ENCODE measurements around the gene MAPK10. TPM values are rescaled to one million over a fixed set of nuclear protein-coding genes. Genes with fewer than 3 reads are reported as not detected.

The MAPK10 gene
- total RNA-seq, 2 experiments from 2014 or later: not detected

DNA sequence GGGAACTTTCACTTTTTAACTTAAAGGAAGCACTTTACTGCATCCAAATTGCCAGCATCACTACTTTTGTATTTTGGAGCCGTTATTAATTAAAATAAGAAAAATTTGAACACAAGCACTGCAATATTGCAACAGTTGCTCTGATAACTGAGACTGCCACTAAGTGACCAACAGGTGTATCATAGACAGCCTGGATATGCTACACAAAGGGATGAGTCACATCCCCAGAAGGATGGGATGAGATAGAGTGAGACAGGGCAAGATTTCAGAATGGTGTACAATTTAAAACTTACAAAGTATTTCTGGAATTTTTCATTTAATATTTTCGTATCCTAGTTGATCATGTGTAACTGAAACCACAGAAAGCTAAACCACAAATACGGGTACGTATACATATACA lies 204.1 kb downstream of the MAPK10 start:
- intact Hi-C loops (cut with micrococcal nuclease): no loop called here
- H3K27ac Mint-ChIP-seq: no peak overlapping the region
- DNase-seq: no peak
- no peaks in the 10 kb centered on the region for H3K36me3 Mint-ChIP-seq (ENCODE audit: low read depth)
- no peak overlapping the region for H3K4me3 Mint-ChIP-seq
- no peaks in the 10 kb centered on the region for H3K27me3 Mint-ChIP-seq (ENCODE audit: low read depth)
- no peaks in the 10 kb centered on the region for H3K4me1 Mint-ChIP-seq (ENCODE audit: low read depth)
- CTCF ChIA-PET: no interaction called here
- H3K9me3 Mint-ChIP-seq: no peaks in the 10 kb centered on the region

DNA sequence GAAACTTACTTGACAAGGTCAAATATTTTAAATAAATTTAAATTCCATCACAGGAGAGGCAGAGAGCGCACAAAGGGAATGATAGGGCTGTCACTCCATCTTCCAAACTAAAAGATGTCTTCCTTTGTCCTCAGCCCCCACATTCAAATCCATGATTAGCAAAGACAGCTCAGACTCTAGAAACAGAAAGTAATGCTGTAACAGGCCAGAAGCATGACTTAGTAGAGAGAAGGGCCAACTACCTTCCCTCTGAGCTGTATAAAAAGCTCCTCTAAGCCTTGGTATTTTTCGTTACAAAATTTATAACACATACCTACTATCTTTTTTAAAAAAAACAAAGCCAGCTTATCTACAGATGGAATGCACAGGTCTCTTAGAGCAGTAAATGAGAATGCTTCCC lies 207.4 kb downstream of the MAPK10 start:
- Mint-ChIP-seq H3K27me3 (ENCODE audit: low read depth) (no peaks in the 10 kb centered on the region), H3K4me1 (ENCODE audit: low read depth) (no peaks in the 10 kb centered on the region), H3K9me3 (no peaks in the 10 kb centered on the region), H3K27ac (no peak overlapping the region), H3K36me3 (ENCODE audit: low read depth) (no peaks in the 10 kb centered on the region), H3K4me3 (no peak overlapping the region)
- no peak for DNase-seq
- intact Hi-C loops (cut with micrococcal nuclease): no loop called here
- CTCF ChIA-PET: interaction anchor here (0.7 kb wide), 1 partner anchor 1385 kb away, joined by 3 read pairs; no protein-coding TSS in a partner anchor

DNA sequence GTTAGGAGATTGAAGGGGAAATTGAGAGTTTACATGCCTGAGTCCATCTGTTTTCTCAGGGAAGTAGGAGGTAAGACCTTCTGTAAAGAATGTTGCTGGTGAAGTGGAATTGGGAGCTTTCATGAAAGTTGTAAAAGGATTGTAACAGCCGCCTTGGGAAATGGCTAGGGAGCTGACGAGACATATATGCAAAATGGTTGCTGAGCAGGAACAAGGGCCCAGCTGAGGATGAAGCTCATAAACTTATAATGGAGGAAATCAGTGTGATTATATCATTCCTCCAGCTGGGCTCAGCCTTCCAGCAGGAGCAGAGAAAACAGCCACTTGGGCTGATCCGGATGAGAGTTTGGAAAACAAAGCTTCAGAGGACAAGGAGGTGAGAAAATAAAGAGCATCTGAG lies 208.7 kb downstream of the MAPK10 start:
- H3K36me3 Mint-ChIP-seq (ENCODE audit: low read depth): no peaks in the 10 kb centered on the region
- H3K9me3 Mint-ChIP-seq: no peaks in the 10 kb centered on the region
- no peak for DNase-seq
- intact Hi-C loops (cut with micrococcal nuclease): no loop called here
- H3K27me3 Mint-ChIP-seq (ENCODE audit: low read depth): peaks cover 2% of the 10 kb centered on the region
- H3K4me1 Mint-ChIP-seq (ENCODE audit: low read depth): no peaks in the 10 kb centered on the region
- CTCF ChIA-PET: no interaction called here
- no peak overlapping the region for H3K4me3 Mint-ChIP-seq
- H3K27ac Mint-ChIP-seq: no peak overlapping the region

DNA sequence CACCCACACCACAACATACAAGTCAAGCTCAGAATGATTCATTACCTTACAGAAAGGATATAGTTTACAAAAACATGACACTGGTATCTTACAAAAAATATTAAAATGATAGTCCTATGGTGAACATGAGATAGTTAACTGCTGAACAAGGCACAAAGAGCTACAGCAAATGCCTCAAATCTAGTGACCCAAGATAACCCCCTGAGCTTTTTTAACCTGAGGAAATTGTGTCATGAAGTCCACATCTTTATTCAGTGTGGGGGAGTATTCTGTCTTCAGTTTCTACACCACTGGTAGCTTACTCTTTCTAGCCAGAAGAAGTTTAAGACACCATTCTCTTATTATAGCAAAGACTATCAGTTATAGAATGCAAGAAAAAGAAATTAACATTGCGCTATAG lies 218.7 kb downstream of the MAPK10 start:
- CTCF ChIA-PET: no interaction called here
- no peak overlapping the region for H3K4me3 Mint-ChIP-seq
- H3K4me1 Mint-ChIP-seq (ENCODE audit: low read depth): no peaks in the 10 kb centered on the region
- H3K27me3 Mint-ChIP-seq (ENCODE audit: low read depth): no peaks in the 10 kb centered on the region
- H3K27ac Mint-ChIP-seq: no peak overlapping the region
- DNase-seq: no peak
- no peaks in the 10 kb centered on the region for H3K36me3 Mint-ChIP-seq (ENCODE audit: low read depth)
- H3K9me3 Mint-ChIP-seq: peaks cover 2% of the 10 kb centered on the region
- intact Hi-C loops (cut with micrococcal nuclease): no loop called here

DNA sequence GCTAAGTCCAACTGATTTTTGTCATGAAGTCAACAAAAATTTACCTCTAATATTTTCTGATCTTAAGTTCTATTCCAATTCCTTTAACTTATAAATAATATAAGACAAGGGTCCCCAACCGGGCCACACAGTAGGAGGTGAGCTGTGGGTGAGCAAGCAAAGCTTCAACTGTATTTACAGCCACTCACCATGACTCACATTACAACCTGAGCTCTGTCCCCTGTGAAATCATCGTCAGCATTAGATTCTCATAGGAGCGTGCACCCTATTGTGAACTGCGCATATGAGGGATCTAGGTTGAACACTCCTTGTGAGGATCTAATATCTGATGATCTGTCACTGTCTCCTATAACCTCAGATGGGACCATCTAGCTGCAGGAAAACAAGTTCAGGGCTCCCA lies 227.4 kb downstream of the MAPK10 start:
- no peak for DNase-seq
- Mint-ChIP-seq H3K27ac (no peak overlapping the region), H3K9me3 (peaks cover 2% of the 10 kb centered on the region), H3K4me1 (ENCODE audit: low read depth) (no peaks in the 10 kb centered on the region), H3K36me3 (ENCODE audit: low read depth) (no peaks in the 10 kb centered on the region), H3K27me3 (ENCODE audit: low read depth) (no peaks in the 10 kb centered on the region), H3K4me3 (no peak overlapping the region)
- intact Hi-C loops (cut with micrococcal nuclease): no loop called here
- CTCF ChIA-PET: no interaction called here

DNA sequence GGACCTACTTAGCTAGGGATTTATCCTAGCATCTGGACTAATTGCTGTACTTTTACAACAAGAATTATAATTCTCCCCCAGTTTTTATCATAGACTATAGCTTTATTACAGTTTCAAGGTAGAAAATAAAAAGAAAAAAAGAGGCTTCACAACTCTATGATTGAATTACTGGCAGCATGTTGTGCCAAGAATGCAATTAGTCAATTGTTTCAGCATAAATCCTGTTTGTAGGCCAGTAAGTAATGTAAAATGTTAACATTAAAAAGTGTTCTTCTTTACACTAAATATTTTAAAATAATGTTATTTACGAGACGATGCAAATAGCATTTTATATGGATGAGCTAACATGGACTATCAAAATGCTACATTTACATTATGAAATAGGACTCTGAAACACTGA lies 228.4 kb downstream of the MAPK10 start:
- Mint-ChIP-seq H3K36me3 (ENCODE audit: low read depth) (no peaks in the 10 kb centered on the region), H3K4me1 (ENCODE audit: low read depth) (no peaks in the 10 kb centered on the region), H3K4me3 (no peak overlapping the region), H3K27ac (no peak overlapping the region), H3K27me3 (ENCODE audit: low read depth) (no peaks in the 10 kb centered on the region), H3K9me3 (no peaks in the 10 kb centered on the region)
- DNase-seq: no peak
- CTCF ChIA-PET: no interaction called here
- intact Hi-C loops (cut with micrococcal nuclease): no loop called here

DNA sequence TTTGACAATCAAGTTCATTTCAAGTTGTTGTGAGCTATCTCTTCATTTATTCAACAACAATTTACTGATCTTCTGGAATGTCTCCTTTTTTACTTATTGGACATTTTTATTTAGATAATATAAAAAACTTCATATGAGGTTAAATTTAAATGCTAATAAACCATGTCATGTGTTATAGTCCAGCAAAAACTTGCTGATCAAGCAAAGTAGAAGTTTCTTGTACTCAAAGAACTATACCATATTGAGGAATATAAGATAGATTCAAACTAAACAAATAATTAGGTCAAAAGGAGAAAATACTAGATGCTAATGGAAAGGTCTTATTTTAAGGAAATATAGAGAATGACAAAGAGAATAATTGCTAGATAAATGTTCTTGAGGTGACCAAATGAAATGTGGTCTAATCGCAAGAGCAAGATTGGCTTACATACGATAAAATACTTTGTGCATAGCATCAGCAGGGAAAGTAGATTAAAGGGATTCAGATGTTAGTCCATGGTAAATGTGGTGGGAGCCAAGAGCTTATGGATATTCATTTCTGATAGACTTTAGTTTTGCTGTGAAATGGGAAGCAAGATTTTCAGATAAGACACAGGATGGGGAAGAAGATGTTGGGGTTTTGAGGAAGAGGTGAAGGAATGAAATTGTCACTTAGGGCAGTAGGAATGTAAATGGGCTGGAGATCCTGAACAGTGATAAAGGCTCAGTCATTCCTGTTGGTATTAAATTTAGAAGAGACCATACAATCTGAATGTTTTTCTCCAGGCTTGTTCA lies 229.5 kb downstream of the MAPK10 start:
- H3K9me3 Mint-ChIP-seq: no peaks in the 10 kb centered on the region
- intact Hi-C loops (cut with micrococcal nuclease): no loop called here
- H3K27me3 Mint-ChIP-seq (ENCODE audit: low read depth): no peaks in the 10 kb centered on the region
- no peaks in the 10 kb centered on the region for H3K36me3 Mint-ChIP-seq (ENCODE audit: low read depth)
- no peak overlapping the region for H3K27ac Mint-ChIP-seq
- no peak for DNase-seq
- no peak overlapping the region for H3K4me3 Mint-ChIP-seq
- CTCF ChIA-PET: no interaction called here
- no peaks in the 10 kb centered on the region for H3K4me1 Mint-ChIP-seq (ENCODE audit: low read depth)

DNA sequence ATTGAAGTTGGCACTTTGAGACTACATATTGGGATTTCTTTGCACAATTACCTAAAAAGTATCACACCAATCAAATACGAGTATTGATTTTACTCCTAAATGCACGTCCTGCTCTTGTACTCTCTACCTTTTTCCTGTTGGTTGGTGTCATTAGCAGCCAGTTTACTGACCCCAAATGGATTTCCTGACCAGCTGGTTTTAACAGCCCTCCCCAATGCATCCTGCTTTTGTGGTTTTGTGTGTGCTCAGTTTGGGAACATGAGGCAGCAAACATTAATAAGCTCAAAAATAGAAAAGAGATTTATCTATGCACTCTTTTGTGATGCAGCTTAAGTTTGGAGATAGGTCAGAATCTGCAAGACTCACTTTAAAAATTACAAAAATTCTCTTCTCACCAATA lies 230.3 kb downstream of the MAPK10 start:
- CTCF ChIA-PET: no interaction called here
- H3K4me1 Mint-ChIP-seq (ENCODE audit: low read depth): no peaks in the 10 kb centered on the region
- no peaks in the 10 kb centered on the region for H3K27me3 Mint-ChIP-seq (ENCODE audit: low read depth)
- H3K27ac Mint-ChIP-seq: no peak overlapping the region
- intact Hi-C loops (cut with micrococcal nuclease): no loop called here
- no peak for DNase-seq
- H3K36me3 Mint-ChIP-seq (ENCODE audit: low read depth): no peaks in the 10 kb centered on the region
- no peaks in the 10 kb centered on the region for H3K9me3 Mint-ChIP-seq
- no peak overlapping the region for H3K4me3 Mint-ChIP-seq

DNA sequence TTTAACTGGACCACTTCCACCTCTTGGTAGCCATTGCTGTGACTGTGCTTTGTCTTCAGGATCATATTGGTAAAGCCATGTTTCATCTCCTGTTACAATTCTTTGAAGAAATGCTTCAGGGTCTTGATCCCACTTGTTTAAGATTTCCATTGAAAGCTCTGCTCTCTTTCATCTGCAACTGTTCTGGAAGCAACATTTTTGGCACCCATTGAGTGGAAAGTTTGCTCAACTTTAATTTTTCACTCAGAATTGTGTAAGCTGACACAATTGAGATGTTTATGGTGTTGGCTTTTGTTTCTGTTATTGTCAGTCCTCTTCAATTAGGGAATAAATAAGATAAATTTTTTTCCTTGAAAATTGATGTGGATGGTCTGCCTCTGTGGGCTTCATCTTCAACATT lies 237.4 kb downstream of the MAPK10 start:
- Mint-ChIP-seq H3K9me3 (peaks cover 2% of the 10 kb centered on the region), H3K36me3 (ENCODE audit: low read depth) (no peaks in the 10 kb centered on the region), H3K27ac (no peak overlapping the region), H3K4me1 (ENCODE audit: low read depth) (no peaks in the 10 kb centered on the region), H3K4me3 (no peak overlapping the region), H3K27me3 (ENCODE audit: low read depth) (no peaks in the 10 kb centered on the region)
- CTCF ChIA-PET: no interaction called here
- no peak for DNase-seq
- intact Hi-C loops (cut with micrococcal nuclease): no loop called here

DNA sequence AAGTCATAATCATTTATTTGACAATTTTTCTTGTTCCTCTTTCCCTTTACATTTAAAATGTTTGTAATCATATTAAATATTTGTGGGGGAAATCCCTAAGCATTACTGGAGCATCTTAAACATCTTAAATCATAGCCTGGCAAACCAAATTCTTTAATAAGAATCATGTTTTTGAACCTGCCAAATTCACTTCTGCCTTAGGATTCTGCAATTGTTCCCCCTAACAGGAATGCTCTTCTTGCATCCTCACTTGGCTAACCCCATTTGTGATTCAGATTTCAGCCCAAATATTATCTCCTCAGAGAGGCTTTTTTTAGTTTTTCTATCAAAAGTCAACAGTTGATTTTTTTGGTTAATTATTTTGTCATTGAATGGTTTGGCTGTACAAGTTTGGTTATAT lies 241.1 kb downstream of the MAPK10 start:
- Mint-ChIP-seq H3K4me1 (ENCODE audit: low read depth) (no peaks in the 10 kb centered on the region), H3K36me3 (ENCODE audit: low read depth) (no peaks in the 10 kb centered on the region), H3K4me3 (no peak overlapping the region), H3K9me3 (peaks cover 2% of the 10 kb centered on the region), H3K27me3 (ENCODE audit: low read depth) (no peaks in the 10 kb centered on the region), H3K27ac (no peak overlapping the region)
- CTCF ChIA-PET: no interaction called here
- intact Hi-C loops (cut with micrococcal nuclease): no loop called here
- DNase-seq: no peak

DNA sequence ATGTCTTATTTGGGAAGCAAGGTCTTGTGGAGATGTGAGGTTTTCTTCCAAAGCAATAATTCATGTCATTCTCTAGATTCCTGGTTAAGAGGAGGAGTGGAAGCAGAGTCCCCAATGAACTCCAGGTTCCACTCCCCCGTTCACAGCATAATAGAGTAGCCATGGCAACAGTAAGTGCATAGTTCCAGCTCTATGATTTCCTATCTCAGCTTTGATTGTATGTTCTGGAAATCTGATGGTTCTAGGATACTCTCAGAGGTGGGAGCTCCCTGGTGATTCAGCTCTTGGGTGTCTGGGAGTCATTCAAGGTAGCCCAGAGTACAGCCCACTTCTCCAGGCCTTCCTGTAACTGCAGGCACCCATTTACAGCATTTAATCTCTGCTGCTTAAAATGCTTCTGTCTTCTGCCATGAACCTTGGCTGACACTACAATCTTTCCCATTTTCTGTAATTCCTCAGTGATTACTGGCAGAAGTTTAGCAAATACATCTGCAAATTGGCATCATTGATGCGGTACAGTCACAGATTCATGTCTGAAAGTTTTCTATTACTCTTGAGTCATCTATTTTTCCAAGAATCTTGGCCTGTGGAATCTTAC lies 242.0 kb downstream of the MAPK10 start:
- Mint-ChIP-seq H3K27ac (no peak overlapping the region), H3K36me3 (ENCODE audit: low read depth) (no peaks in the 10 kb centered on the region), H3K4me3 (no peak overlapping the region), H3K9me3 (peaks cover 2% of the 10 kb centered on the region), H3K27me3 (ENCODE audit: low read depth) (no peaks in the 10 kb centered on the region), H3K4me1 (ENCODE audit: low read depth) (no peaks in the 10 kb centered on the region)
- CTCF ChIA-PET: no interaction called here
- DNase-seq: no peak
- intact Hi-C loops (cut with micrococcal nuclease): no loop called here

DNA sequence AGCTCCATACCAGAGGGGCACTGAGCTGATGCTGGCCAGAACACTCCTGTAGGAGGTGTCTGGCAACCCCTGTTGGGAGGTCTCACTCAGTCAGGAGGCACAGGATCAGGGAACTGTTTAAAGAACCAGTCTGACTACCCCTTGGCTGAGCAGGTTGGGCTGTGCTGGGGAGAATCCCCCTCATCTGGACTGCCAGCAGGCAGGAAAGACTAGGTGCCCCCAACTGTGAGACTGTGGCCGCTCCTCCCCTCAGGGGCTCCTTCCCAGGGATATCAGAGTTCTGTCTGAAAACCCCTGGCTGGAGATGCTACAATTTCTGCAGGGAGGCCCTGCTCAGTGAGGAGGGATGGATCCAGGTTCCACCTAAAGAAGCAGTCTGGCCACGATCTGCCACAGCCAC lies 245.3 kb downstream of the MAPK10 start:
- no peak for DNase-seq
- Mint-ChIP-seq H3K27me3 (ENCODE audit: low read depth) (no peaks in the 10 kb centered on the region), H3K36me3 (ENCODE audit: low read depth) (no peaks in the 10 kb centered on the region), H3K4me1 (ENCODE audit: low read depth) (no peaks in the 10 kb centered on the region), H3K4me3 (no peak overlapping the region), H3K9me3 (peaks cover 13% of the 10 kb centered on the region), H3K27ac (no peak overlapping the region)
- intact Hi-C loops (cut with micrococcal nuclease): no loop called here
- CTCF ChIA-PET: no interaction called here

DNA sequence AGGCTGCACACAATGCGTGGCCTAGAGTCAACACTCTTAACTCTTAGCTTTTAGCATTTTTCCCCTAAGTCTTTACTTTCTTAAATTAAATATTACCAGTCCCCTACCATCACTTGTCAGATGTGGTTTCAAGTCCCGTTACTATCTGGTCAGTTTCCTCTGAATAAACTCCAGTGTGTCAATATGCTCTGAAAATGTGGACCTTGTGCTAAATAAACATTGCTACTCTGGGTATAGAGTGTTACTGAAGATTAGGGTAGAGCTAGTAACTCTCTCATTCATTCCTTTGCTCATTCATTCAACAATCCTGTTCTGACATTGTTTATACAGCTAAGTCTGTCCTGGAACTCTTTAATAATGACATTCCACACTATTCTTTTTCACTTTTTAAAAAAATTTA lies 251.0 kb downstream of the MAPK10 start:
- Mint-ChIP-seq H3K36me3 (ENCODE audit: low read depth) (no peaks in the 10 kb centered on the region), H3K4me3 (no peak overlapping the region), H3K9me3 (peaks cover 13% of the 10 kb centered on the region), H3K4me1 (ENCODE audit: low read depth) (no peaks in the 10 kb centered on the region), H3K27ac (no peak overlapping the region), H3K27me3 (ENCODE audit: low read depth) (no peaks in the 10 kb centered on the region)
- intact Hi-C loops (cut with micrococcal nuclease): no loop called here
- no peak for DNase-seq
- CTCF ChIA-PET: no interaction called here
